Esophagus squamous epithelium (tissue), 4 donors: ENCODE data around the gene ZFP92.

ENCODE experiments used
- CTCF ChIP-seq, 6 experiments: fragments of 450-650 bp in 4 of 6; fragments of 200-600 bp in 2 of 6; sonication (generic) in 2 of 6; IDR thresholded peaks; one replicate each; pipeline ENCODE4 v1.5.1; 2016 to 2019; ENCODE audit warnings: antibody characterized with exemption in 6 of 6, mild to moderate bottlenecking in 4 of 6, moderate library complexity in 4 of 6
- POLR2A ChIP-seq, 4 donors: fragments of 450-650 bp; IDR thresholded peaks; one replicate each; pipeline ENCODE4 v1.6.1; 2017; ENCODE audit warnings: antibody characterized with exemption in 4 of 4, mild to moderate bottlenecking in 4 of 4, moderate library complexity in 3 of 4

DNA sequence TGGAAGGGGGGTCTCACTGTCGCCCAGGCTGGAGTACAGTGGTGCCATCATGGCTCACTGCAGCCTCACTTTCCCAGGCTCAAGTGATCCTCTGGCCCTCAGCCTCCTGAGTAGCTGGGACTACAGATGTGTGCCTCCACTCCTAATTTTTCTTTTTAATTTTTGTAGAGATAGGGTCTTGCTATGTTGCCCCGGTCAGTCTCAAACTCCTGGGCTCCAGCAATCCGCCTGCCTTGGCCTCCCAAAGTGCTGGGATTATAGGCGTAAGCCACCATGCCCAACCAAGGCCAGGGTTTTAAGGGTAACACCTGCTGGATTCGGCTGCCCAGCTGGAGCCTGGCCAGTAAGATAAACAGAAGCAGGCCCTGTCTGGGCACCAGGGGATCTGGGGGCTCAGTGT lies 31.2 kb downstream of the ZFP92 start:
- no peak for TF ChIP-seq CTCF (IDR thresholded peaks at IDR 0.05)
- TF ChIP-seq POLR2A (IDR thresholded peaks at IDR 0.05): no peak
